ENCODE data around the gene TMEM86A. TPM values are rescaled to one million over a fixed set of nuclear protein-coding genes. Genes with fewer than 3 reads are reported as not detected.

The TMEM86A gene
- total RNA-seq, 2 donors from 2014 or later = 4.7 to 5.6 TPM

- Histone ChIP-seq H3K4me3 (peak overlapping the region; percentile 33 to 38), H3K9me3 (no peaks in the 10 kb centered on the region), H3K27me3 (no peaks in the 10 kb centered on the region), H3K36me3 (replicated peaks in 1 of 2; ENCODE audit: insufficient read depth in 1 of 2, low read depth in 2 of 2) (no peaks in the 10 kb centered on the region), H3K4me1 (peaks cover 7% of the 10 kb centered on the region), H3K27ac (peak overlapping the region in 3 of 4 donors; percentile 12 to 54 (median 21))
- ATAC-seq (peak; percentile 85), DNase-seq (peak; percentile 69 to 88 (median 82))
- TF ChIP-seq, protein P1, sequence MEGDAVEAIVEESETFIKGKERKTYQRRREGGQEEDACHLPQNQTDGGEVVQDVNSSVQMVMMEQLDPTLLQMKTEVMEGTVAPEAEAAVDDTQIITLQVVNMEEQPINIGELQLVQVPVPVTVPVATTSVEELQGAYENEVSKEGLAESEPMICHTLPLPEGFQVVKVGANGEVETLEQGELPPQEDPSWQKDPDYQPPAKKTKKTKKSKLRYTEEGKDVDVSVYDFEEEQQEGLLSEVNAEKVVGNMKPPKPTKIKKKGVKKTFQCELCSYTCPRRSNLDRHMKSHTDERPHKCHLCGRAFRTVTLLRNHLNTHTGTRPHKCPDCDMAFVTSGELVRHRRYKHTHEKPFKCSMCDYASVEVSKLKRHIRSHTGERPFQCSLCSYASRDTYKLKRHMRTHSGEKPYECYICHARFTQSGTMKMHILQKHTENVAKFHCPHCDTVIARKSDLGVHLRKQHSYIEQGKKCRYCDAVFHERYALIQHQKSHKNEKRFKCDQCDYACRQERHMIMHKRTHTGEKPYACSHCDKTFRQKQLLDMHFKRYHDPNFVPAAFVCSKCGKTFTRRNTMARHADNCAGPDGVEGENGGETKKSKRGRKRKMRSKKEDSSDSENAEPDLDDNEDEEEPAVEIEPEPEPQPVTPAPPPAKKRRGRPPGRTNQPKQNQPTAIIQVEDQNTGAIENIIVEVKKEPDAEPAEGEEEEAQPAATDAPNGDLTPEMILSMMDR (IDR thresholded peaks at IDR 0.05) = no peak
- peak in 1 of 3 donors; percentile 34 for TF ChIP-seq POLR2A (IDR thresholded peaks at IDR 0.05)
- 4 to 7% methylated on average over 27 to 41 of the region's 41 CpGs for WGBS, 2 donors
- intact Hi-C loops (cut with DNase I) = no loop called here
Measured at GRCh38 chr11:18720808-18721560, 22.4 kb downstream of the TMEM86A start.

DNA sequence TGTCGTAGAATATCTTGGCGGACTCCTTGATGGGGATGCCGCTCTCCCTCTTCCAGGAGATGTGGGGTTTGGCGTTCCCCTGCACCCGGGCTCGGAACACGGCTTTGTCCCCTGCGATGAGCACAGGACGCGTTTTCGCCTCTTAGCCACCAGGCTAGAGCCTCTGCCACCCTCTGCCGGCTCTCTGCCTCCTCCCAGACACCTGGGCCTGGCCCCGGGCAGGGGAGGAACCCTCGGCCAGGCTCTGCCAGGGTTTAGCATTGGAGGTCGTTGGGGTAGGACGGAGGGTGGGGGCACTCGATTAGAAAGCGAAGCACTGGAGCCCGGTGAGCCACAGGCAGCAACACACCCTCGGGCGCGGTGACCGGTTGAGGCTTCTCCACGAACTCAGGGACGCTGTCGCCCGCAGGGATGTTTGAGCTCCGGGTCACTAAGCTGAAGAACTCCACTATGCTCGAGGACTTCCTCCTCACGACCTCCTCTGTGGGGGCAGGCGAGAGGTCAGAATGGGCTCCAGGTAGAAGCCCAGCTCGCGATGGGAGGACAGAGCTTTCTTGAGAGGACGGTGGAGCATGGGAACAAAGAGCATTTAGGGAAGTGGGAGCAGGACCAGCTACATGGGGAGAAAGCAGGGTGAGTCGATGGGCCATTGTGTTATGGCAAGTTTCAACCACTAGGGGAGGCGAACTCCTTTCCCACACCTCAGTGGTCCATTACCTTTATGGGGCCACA lies 23.1 kb downstream of the TMEM86A start:
- DNase-seq (peak; percentile 41 to 62 (median 46)), ATAC-seq (peak; percentile 71)
- peak overlapping the region; percentile 6 to 54 (median 16) for H3K27ac ChIP-seq
- WGBS, 2 donors = 8 to 13% methylated on average over 15 to 36 of the region's 36 CpGs
- peaks cover 7% of the 10 kb centered on the region for H3K4me1 ChIP-seq
- TF ChIP-seq, protein P1 (IDR thresholded peaks at IDR 0.05) = peak; percentile 47 to 85 (median 66)
- TF ChIP-seq POLR2A (IDR thresholded peaks at IDR 0.05) = no peak
- H3K27me3 ChIP-seq = no peaks in the 10 kb centered on the region
- peak overlapping the region; percentile 33 to 38 for H3K4me3 ChIP-seq
- intact Hi-C loops (cut with DNase I) = no loop called here
- no peaks in the 10 kb centered on the region for H3K36me3 ChIP-seq (replicated peaks in 1 of 2; ENCODE audit: insufficient read depth in 1 of 2, low read depth in 2 of 2)
- no peaks in the 10 kb centered on the region for H3K9me3 ChIP-seq

GRCh38 chr11:18722293-18722637 lies 23.7 kb downstream of the TMEM86A start:
- H3K4me3 ChIP-seq = no peak overlapping the region
- WGBS, 2 donors = 87 to 94% methylated on average over 1 of the region's 1 CpG
- TF ChIP-seq POLR2A (IDR thresholded peaks at IDR 0.05) = no peak
- TF ChIP-seq, protein P1 (IDR thresholded peaks at IDR 0.05) = peak in 1 of 7 experiments; percentile 4
- no peaks in the 10 kb centered on the region for H3K9me3 ChIP-seq
- H3K27ac ChIP-seq = no peak overlapping the region
- DNase-seq (no peak), ATAC-seq (no peak)
- H3K27me3 ChIP-seq = no peaks in the 10 kb centered on the region
- H3K36me3 ChIP-seq (replicated peaks in 1 of 2; ENCODE audit: insufficient read depth in 1 of 2, low read depth in 2 of 2) = no peaks in the 10 kb centered on the region
- intact Hi-C loops (cut with DNase I) = no loop called here
- peaks cover 8% of the 10 kb centered on the region for H3K4me1 ChIP-seq

- no peak for ATAC-seq
- TF ChIP-seq POLR2A (IDR thresholded peaks at IDR 0.05) = no peak
- TF ChIP-seq, protein P1 (IDR thresholded peaks at IDR 0.05) = no peak
- Histone ChIP-seq H3K36me3 (replicated peaks in 1 of 2; ENCODE audit: insufficient read depth in 1 of 2, low read depth in 2 of 2) (no peaks in the 10 kb centered on the region), H3K27ac (no peak overlapping the region), H3K4me1 (peaks cover 14% of the 10 kb centered on the region), H3K9me3 (no peaks in the 10 kb centered on the region), H3K27me3 (no peaks in the 10 kb centered on the region), H3K4me3 (no peak overlapping the region)
- WGBS, 2 donors = 53 to 55% methylated on average over 7 of the region's 7 CpGs
- peak in 3 of 4 donors; percentile 37 to 49 (median 48) for DNase-seq
- intact Hi-C loops (cut with DNase I) = no loop called here
Measured at GRCh38 chr11:18723991-18724390, 25.4 kb downstream of the TMEM86A start.

Measured in body of pancreas (tissue), 4 donors.